Activated CD8-positive, alpha-beta memory T cell treated with anti-CD3 and anti-CD28 coated beads, Interleukin-2, amount 50 U/mL, for 48 hours (primary cell): ENCODE results near the gene BSCL2.
"Not testable (repeated sequence)": the region's sequence is repeated elsewhere in the genome, so short reads cannot be mapped to it uniquely, and the experiment has no call there.

Experiments used
- DNase-seq: peaks from one replicate; pipeline ENCODE4 v3.0.0-alpha.2; 2020

The BSCL2 gene

DNA sequence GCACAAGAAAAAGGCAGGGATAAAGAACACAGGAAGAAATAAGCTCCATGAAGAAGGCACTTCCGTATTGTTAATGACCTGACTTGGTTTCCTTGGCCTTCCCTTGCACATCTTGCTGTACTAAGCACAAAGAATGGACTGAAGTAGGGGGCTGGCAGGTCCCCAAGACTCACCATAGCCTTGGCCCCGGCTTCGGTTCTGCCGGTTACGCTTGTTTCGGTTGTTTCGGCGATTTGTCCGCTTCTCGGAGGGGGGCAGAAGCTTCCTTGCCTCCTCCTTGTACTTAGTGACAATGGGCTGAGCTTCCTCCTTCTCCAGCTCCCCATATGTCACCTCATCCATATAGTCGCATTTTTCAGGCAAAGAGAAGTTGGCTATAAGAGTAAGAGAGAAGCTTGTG is 9.6 kb upstream of the BSCL2 start:
- no peak for DNase-seq

DNA sequence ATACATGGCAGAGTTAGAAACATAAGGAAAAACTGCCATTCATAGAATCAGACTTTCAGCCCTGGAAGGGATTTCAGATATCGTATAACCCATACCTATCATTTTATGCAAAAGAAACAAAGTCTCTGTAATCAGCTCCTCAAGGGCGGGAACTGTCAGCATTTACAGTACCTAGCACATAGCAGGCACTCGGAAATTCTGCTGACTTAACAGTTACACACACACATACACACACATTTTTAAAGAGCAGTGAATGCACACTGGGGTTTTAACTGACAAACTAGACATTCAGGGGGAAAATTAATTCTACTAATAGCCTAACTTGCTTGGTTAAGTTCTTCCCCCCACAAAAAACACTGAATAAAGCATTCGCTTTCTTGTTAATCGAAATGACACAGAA is 9.0 kb upstream of the BSCL2 start:
- no peak for DNase-seq

DNA sequence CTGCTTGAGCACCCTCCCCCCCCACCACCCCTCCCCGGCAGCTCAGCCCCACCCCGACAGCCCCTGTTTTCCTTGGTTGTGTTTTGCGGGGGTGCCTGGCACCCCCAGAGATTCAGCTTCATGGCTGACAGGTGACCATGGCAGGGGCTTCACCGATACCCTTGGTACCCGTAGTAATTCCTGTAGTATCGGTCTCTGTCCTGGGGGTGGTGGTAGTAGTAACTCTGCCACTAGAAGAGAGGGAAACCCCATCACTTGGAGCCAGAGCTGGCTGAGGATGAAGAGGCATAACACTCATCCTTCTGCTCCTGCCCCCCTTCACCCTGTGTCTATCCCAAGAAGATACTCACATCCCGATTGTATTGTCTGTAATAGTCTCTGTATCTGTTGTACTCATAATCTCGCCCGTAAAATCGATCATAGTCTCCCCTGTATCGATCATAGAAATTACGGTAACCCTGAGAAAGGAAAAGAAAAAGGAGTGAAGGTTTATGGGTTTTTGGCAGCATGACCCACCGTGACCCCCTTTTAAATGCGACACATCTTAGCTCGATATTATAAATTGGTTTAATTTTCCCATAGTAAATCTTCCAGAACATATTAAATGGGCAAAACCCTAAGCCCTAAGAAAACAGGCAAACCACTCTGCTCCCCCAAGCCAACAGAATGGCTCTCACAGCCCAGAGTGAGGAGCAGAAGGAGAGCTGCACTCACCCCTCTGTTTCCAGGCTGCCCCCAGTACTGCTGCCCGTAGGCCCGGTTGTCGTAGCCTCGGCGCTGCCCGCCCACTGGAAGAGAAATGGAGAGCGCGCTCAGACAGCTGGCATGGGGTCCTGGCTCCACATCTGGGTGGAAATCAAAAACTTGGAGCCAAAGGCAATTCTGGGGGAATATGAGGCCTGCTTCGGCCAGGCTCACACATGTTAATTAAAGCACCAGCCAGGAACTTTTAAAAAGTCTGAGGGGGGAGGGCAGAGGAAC is 8.2 kb upstream of the BSCL2 start:
- DNase-seq: no peak

DNA sequence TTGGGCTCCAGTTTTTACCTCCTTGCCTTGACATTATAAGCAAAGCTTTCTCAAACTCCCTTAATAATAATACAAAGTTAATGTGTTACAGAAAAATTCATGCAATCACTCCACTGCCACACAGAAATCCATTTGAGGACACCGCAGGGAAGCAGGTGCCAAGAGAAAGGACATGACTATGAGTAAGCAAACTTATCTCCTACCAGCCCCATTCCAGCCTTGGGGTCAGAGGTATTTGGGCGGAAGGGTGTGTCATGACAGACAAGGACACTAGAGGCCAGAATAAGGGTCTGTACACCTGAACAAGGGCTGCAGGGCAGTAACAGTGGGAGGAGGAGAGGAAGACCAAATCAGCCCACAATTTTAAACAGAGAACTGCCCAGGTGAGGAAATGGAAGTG is 6.1 kb upstream of the BSCL2 start:
- DNase-seq: no peak

DNA sequence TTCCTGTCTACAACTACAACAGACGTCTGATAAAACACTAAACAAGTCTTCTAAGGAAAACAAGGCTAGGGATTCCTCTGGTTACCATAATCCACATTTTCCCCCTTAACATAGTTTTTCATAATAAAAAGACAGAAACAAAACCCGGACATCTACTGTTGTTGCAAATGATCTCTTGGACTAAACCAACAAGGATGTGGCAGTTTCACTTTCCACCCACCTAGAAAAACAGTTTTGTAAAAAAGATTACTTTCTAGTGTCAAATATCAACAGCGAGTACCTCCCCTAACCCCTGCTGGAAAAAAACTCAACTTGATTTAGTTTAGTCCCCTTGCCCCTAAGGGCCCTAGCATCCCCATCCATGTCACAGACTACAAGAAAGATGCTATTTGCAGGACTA is 5.6 kb upstream of the BSCL2 start:
- DNase-seq: no peak

DNA sequence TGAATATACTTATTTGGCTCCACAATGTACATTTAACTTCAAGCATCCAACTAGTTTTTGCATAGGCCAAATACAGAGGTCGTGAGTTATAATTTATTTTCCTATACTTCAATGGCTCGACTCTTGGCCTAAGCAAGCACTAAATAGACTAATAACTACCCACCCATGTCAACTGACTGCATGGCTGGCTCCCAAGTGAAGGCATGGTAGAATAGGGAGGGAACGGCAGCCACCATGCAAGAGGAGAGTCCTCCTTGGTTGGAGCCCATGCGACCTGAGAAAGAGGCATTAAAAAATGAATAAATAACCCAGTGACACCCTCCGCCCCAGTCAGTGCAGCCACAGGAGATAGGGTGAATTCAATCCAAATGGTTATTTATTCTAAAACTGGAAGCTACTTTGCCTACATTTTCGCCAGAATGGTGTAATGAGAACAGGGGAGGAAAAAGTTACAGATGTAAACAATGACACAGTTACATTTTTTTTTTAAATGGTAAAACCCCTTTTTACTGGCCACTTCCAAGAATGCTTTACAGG is 5.1 kb upstream of the BSCL2 start:
- DNase-seq: no peak

DNA sequence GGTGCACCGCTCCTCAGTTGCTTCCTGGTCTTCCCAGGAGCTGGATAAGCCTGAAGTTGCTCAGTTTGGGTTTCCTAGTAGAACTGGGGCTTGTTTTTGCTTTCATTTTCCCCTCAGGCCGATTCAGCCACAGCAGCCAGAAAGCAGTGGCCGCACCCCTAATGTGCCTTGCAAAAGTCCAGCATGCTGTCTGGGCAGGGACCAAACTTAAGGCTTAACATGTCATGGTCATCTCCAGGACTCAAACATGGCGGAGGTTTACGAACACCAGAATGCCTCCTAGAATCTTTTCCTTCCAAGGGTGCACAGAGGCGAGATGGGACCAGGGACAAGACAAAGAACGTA is 2.7 kb upstream of the BSCL2 start:
- DNase-seq: no peak

DNA sequence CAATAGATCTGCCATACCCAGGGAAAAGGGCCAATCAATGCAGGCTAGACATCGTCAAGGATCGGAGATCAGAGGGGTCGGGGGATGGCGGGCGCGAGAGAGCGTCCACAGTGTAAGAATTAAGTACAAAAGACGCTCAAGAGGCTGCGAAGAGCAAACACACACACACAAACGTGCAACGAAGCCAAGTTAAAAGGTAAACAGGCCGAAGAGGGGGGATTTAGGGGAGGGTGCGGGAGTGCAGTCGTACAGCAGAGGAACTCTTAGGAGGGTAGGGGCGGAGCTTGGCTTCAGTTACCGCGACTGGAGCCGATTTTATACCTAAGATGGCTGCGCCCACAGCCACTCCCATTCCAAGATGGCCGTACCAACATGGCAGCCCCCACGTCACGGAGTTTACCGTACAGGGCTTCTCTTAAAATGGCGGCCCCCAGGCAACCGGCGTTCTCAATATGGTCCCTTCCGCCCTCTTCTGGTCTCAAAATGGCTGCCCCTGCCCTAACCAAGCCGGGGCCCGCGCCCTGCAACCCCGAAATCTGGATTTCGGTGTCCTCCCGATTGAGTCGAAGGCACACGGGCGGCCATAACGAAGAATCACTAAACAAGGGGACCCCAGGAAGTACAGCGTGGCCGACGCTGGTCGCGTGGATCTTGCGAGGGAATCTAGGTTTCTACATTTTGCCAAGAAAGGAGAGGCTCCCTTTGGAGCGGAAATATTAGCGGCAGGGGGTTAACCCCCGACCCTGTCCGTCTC is 2.2 kb upstream of the BSCL2 start:
- DNase-seq: peak; percentile 92

DNA sequence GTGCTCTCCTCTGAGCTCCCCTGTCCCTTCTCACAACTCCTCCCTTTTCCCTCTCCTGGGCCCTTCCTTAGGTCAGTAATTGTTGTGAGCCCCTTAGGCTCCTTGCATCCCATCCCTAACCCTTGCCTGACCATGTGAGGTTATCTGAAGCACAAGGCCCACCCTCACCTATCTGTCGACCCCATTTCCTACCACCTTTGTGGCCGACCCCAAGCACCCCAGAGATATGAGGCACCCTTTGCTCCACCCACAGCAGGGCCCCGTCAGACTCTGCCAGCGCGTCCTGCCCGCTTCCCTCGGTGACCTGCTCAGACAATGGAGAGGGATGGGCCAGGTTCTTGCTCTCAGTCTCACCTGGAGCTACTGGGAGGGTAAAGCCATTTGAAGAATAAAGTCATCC is 1.6 kb upstream of the BSCL2 start:
- DNase-seq: peak; percentile 75

DNA sequence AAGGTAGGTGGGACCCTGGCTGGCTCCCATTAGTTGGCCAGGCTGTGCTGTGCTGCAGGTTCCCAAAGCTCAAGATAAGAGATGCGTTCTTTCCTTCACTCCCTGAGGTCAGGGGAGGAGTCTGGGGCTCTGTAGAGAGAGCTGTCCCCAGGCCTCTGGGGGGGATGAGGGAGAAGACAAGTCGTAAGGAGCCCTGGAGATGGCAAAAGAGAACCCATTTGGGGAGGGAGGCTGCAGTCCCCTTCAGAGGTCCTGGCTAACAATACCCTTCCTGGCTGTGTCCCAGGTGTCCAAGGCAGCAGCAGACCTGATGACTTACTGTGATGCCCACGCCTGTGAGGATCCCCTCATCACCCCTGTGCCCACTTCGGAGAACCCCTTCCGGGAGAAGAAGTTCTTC is 1.2 kb upstream of the BSCL2 start:
- DNase-seq: peak; percentile 59

DNA sequence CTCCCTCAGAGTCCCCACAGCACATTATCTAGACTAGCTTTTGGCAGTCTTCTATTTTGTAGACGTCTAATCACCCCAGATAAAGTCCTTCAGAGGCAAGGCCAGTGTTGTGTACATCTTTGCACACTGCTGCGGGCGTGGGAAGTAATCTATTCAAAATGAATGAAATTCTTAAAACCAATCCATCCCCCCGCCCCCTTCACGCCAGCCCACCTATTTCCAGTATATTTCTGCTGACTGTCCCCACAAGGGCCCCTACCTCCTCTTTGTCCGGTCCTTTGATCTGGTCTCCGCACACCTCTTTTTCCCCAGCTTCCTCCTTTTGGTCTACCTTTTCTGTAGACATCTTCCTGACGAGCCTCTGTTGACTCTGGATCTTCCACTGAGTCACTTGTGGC is 375 bp downstream of the BSCL2 start:
- DNase-seq: no peak

DNA sequence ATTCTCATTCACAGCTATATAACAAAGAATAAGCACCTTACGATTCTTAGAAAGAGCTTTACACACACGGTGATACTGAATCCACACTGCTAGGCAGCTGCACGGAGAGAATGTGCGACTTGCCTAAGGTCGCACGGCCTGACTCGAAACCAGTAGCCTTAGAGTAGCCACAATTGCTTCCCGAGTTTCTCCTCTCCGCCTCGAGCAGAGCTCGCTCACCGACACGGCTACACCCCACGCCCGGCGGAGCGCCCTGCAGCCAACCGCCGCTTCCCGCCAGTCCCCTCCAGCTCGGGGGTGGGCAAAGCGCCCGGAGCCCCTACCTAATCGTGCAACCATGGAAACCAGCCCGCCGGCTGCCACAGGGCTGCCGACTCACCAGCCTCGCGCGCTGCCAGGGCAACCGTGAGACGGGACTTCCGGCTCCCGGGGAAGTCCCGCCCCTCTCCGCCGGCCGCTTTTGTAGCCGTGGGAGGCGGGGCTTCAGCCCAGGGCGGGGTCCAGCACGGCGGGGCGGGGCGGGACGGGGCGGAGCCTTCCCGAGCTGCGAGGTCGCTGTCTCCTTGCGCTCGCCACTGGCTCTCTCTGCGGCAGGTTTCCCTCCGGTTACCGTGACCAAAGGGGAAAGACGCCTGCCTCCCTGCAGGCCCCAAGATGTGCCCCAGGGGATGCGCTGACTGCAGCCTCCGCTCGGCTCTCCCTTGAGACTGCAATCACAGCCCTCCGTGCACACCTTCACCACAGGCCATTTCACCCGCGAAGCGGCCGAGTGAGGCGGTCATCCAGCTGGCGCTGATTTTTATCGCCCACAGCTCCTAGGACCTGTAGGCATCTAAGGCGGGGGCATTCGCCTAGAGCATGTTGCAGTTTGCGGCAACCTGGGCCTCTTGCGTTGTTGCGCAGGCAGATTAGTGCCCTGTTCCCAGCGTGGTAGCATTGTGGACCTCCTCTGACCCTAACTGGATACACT is 1.1 kb downstream of the BSCL2 start:
- DNase-seq: peak; percentile 98

DNA sequence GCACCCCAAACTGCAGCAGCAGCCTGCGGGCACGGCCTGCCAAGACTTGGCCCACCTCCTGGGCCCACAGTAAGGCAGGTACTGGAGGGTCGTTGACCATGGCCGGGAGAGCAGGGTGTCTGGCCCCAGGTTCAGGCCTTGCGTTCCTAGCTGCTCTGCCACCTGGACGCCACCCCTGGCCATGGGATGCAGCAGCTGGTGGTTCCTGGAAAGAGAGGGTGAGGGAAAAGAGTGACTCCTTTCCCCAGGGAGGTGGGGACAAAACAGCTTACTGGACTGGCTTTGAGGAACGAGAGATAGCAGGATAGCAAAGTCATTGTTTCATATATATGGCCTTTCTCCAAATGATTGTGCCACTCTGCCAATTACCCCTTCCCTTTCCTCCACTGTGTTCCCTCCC is 1.8 kb downstream of the BSCL2 start:
- DNase-seq: no peak

DNA sequence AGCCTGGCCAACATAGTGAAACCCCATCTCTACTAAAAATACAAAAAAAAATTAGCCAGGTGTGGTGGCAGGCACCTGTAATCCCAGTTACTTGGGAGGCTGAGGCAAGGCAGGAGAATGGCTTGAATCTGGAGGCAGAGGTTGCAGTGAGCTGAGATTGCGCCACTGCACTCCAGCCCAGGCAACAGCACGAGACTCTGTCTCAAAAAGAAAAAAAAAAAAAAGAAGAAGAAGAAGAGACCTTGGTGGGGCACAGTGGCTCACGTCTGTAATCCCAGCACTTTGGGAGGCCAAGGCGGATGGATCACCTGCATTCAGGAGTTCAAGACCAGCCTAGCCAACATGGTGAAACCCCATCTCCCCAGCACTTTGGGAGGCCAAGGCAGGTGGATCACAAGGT is 3.3 kb downstream of the BSCL2 start:
- DNase-seq: not testable (repeated sequence)

DNA sequence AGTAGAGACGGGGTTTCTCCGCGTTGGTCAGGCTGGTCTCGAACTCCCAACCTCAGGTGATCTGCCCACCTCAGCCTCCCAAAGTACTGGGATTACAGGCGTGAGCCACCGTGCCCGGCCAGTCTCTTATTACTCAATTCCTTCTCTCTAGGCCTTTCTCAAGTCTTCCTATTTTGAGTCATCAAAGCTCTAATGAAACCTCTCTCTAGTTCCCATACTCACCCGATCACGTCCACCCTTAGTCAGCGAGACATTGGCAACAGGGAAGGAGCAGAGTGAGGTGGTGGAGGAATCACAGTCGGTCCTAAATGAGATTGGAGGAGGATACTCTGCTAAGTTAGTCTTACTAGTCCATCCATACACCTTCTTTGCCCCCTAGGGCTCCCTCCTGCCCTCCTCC is 5.0 kb downstream of the BSCL2 start:
- no peak for DNase-seq

DNA sequence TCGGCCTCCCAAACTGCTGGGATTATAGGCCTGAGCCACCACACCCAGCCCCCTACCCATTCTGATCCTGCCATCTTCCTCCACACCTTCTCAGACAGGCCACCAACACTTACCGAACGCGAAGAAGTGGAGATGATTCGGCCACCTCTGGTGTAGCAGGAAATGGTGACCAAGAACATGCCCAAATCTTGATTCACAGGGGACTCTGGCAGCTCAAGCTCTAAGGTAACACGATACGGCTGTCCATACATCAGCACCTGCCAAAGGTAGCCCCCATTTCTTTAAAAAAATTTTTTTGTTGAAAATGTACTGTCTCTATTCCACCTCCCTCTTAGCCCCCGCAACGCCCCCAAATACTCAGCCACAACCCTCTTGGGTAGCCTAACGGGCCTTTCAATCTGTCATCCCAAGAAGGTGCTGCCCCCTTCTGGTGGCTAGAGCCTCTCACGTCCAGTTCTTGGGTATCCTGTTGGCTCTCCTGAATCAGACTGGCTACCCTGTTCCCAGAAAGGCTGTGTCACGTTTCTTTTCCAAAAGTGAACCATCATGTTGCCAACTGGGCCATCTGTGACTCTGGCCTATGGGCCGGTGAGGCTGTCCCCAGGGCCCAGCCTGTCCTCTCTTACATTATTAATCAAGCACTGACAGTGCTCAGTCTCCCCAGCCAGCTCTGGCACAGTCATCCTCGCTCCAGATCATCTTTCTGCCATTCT is 12.6 kb downstream of the BSCL2 start:
- DNase-seq: peak; percentile 83

DNA sequence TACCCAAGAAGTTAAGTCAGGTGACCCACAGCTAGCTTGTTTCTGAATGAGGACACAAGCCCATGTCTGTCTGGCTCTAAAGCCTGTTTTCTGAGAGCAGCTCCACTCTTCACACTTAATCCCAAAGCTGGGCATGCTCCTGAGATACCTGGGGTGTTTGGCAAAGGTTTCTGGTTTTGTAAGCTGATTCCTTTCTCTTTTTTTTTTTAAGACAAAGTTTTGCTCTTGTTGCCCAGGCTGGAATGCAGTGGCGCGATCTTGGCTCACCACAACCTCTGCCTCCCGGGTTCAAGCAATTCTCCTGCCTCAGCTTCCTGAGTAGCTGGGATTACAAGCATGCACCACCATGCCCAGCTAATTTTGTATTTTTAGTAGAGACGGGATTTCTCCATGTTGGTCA is 13.6 kb downstream of the BSCL2 start:
- not testable (repeated sequence) for DNase-seq

DNA sequence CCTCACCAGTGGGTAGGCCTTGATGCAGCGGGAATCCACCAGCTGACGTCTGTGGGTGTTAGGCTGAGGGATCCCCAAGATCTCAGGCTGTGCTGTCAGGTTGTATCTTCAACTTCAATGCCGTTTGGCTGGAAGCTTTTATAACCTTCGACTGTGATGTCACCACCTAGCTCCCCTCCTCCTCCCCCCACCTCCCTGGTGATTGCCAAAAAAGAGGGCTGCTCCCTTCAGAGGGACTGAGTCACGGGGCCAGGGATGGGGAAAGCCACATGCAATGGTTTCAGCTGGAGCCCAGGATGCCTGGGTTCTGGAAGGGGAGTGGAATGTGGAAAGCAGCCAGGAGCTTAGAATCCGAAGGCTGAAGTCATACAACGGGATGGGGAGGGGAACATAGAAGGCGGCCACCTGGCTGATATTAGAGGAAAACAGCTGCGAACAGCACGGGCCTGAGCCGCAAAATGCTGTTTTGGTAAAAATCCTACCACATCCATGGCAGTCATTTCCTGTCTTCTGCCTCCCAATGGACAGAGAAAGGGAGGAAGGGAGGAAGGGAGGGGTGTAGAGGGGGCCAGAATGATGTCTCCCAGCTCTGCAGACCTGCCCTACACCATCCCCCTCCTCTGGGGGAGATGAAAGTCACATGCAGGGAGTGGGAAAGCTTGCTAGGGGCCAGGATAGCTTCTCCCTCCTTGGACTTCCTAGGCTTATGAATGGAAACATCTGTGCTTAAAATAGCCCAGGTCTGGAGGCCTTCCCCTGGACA is 17.6 kb downstream of the BSCL2 start, which contains the start of gene LRRN4CL:
TSS of gene LRRN4CL (minus strand) at position 110 of the 763 bp plus-strand sequence. CDS start 1,022 bp downstream, outside the sequence.
- no peak for DNase-seq

DNA sequence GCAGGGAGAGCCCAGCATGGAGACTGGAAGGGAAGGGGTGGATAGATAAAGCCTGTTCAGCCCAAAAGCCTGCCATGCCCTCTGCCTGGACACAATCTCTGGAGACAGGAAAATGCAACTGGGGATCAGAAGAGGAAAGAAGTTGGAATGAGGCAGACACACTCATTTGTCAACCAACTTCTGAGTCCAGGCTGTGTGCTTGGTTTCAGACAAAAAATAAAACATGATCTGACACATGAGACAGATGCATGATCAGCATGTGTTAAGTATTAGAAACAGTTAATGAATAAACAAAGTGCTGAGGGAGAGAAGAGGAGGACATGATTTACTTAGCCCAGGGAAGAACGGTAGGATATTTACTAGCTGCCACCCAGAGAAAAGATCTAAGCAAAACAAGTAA is 18.7 kb downstream of the BSCL2 start:
- DNase-seq: no peak

DNA sequence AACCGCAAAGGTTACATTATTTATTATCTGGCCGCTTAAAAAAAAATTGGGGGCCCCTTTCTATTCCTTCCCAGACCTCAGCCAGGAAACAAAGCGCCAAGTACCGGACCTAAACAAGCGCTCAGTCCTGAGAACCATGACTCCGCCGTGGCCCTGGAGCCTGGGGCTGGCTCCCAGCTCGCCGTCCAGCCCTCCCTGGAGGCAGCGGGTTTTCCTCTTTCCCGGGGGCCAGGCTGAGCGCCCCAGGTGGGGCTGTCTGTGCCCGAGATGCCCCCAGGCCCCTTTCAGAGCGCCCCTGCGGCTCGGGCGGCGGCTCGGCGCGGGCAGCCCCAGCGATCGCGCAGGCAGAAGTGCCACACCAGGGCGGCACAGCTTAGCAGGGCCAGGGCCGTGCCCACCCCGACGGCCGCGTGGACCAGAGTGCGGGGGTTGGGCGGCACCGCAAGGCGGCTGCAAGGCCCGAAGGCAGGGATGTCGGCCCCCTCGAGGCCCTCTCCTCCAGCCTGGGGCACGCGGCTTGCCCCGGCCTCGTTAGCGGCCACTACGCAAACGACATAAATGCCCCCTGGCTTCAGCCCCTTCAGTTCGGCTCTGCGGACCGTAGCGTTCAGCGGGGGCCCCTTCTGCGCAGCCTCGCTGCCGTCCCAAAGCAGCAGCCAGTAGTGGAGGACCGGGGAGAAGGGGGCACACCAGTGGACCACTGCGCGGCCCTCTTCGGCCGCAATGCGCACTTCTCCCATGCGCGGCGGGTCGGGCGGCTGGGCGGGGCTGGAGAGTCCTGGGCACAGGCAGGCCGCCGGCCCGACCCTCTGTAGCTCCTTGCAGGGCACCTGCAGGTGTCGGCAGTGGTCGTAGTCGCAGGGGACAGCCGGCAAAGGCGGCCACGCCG is 19.5 kb downstream of the BSCL2 start:
- DNase-seq: no peak
